ENCODE measurements around the gene NABP1. TPM values are rescaled to one million over a fixed set of nuclear protein-coding genes. Genes with fewer than 3 reads are reported as not detected.

NABP1 gene
- polyA plus RNA-seq, 1 donor (not counting 4 experiments of a cell fraction or from before 2014, with no cell fraction given): 29.3 TPM

- Histone ChIP-seq H3K9ac (ENCODE audit: control insufficient read depth, extremely low read depth, insufficient read depth, low read length) (no peak overlapping the region), H3K9me1 (ENCODE audit: control insufficient read depth, extremely low read depth, insufficient read depth, low read length) (no peaks in the 10 kb centered on the region), H3K79me2 (ENCODE audit: control insufficient read depth, insufficient read depth, low read length) (no peaks in the 10 kb centered on the region), H3K27me3 (ENCODE audit: control insufficient read depth, extremely low read depth, insufficient read depth, low read length) (no peaks in the 10 kb centered on the region), H3K4me3 (ENCODE audit: control insufficient read depth in 2 of 3, extremely low read depth in 1 of 3, insufficient read depth in 2 of 3, low read depth in 1 of 3, low read length in 3 of 3) (no peak overlapping the region), H3K4me1 (ENCODE audit: control insufficient read depth, extremely low read depth, insufficient read depth, low read length) (peaks cover 7% of the 10 kb centered on the region), H3K4me2 (ENCODE audit: control insufficient read depth, extremely low read depth, insufficient read depth, low read depth, low read length) (no peak overlapping the region), H3K36me3 (ENCODE audit: control insufficient read depth in 2 of 2, extremely low read depth in 1 of 2, insufficient read depth in 2 of 2, low read length in 2 of 2) (no peaks in the 10 kb centered on the region), H4K20me1 (ENCODE audit: control insufficient read depth, extremely low read depth, insufficient read depth, low read length) (no peaks in the 10 kb centered on the region), H3K9me3 (ENCODE audit: control insufficient read depth, low read depth, low read length) (no peaks in the 10 kb centered on the region), H2AFZ (ENCODE audit: control insufficient read depth, low read length) (no peak overlapping the region), H3K27ac (ENCODE audit: control insufficient read depth, insufficient read depth, low read length) (no peak overlapping the region)
- FAIRE-seq (no peak), DNase-seq (ENCODE audit: low read depth, low spot score) (no peak)
- TF ChIP-seq, protein P1, sequence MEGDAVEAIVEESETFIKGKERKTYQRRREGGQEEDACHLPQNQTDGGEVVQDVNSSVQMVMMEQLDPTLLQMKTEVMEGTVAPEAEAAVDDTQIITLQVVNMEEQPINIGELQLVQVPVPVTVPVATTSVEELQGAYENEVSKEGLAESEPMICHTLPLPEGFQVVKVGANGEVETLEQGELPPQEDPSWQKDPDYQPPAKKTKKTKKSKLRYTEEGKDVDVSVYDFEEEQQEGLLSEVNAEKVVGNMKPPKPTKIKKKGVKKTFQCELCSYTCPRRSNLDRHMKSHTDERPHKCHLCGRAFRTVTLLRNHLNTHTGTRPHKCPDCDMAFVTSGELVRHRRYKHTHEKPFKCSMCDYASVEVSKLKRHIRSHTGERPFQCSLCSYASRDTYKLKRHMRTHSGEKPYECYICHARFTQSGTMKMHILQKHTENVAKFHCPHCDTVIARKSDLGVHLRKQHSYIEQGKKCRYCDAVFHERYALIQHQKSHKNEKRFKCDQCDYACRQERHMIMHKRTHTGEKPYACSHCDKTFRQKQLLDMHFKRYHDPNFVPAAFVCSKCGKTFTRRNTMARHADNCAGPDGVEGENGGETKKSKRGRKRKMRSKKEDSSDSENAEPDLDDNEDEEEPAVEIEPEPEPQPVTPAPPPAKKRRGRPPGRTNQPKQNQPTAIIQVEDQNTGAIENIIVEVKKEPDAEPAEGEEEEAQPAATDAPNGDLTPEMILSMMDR (optimal IDR thresholded peaks at IDR 0.05 in 1 of 3, IDR thresholded peaks at IDR 0.05 in 1 of 3, conservative IDR thresholded peaks at IDR 0.05 in 1 of 3; ENCODE audit: extremely low read depth in 1 of 3, insufficient read depth in 2 of 3, low read length in 3 of 3): no peak
- TF ChIP-seq EZH2 (IDR thresholded peaks at IDR 0.05; ENCODE audit: low read length): no peak
- dilution Hi-C loops (cut with MboI; ENCODE audit: extremely low pct_ligation_motif_present, low sequenced_read_pairs): no loop called here
Measured at GRCh38 chr2:191701029-191701428, 23.1 kb downstream of the NABP1 start.

- FAIRE-seq (no peak), DNase-seq (ENCODE audit: low read depth, low spot score) (no peak)
- no peaks in the 10 kb centered on the region for H3K79me2 ChIP-seq (ENCODE audit: control insufficient read depth, insufficient read depth, low read length)
- peaks cover 3% of the 10 kb centered on the region for H3K4me1 ChIP-seq (ENCODE audit: control insufficient read depth, extremely low read depth, insufficient read depth, low read length)
- TF ChIP-seq, protein P1 (optimal IDR thresholded peaks at IDR 0.05 in 1 of 3, IDR thresholded peaks at IDR 0.05 in 1 of 3, conservative IDR thresholded peaks at IDR 0.05 in 1 of 3; ENCODE audit: extremely low read depth in 1 of 3, insufficient read depth in 2 of 3, low read length in 3 of 3): no peak
- TF ChIP-seq EZH2 (IDR thresholded peaks at IDR 0.05; ENCODE audit: low read length): no peak
- no peak overlapping the region for H3K4me3 ChIP-seq (ENCODE audit: control insufficient read depth in 2 of 3, extremely low read depth in 1 of 3, insufficient read depth in 2 of 3, low read depth in 1 of 3, low read length in 3 of 3)
- no peak overlapping the region for H3K4me2 ChIP-seq (ENCODE audit: control insufficient read depth, extremely low read depth, insufficient read depth, low read depth, low read length)
- dilution Hi-C loops (cut with MboI; ENCODE audit: extremely low pct_ligation_motif_present, low sequenced_read_pairs): no loop called here
- H3K9ac ChIP-seq (ENCODE audit: control insufficient read depth, extremely low read depth, insufficient read depth, low read length): no peak overlapping the region
- no peaks in the 10 kb centered on the region for H4K20me1 ChIP-seq (ENCODE audit: control insufficient read depth, extremely low read depth, insufficient read depth, low read length)
- no peaks in the 10 kb centered on the region for H3K36me3 ChIP-seq (ENCODE audit: control insufficient read depth in 2 of 2, extremely low read depth in 1 of 2, insufficient read depth in 2 of 2, low read length in 2 of 2)
- no peak overlapping the region for H2AFZ ChIP-seq (ENCODE audit: control insufficient read depth, low read length)
- H3K9me1 ChIP-seq (ENCODE audit: control insufficient read depth, extremely low read depth, insufficient read depth, low read length): no peaks in the 10 kb centered on the region
- no peaks in the 10 kb centered on the region for H3K9me3 ChIP-seq (ENCODE audit: control insufficient read depth, low read depth, low read length)
- H3K27ac ChIP-seq (ENCODE audit: control insufficient read depth, insufficient read depth, low read length): no peak overlapping the region
- no peaks in the 10 kb centered on the region for H3K27me3 ChIP-seq (ENCODE audit: control insufficient read depth, extremely low read depth, insufficient read depth, low read length)
Measured at GRCh38 chr2:191701696-191702095, 23.8 kb downstream of the NABP1 start.

All from keratinocyte (primary cell).